Neural cell (in vitro differentiated cells): Measurements from ENCODE around the gene KRTAP5-8. TPM values are rescaled to one million over a fixed set of nuclear protein-coding genes. Genes with fewer than 3 reads are reported as not detected.

ENCODE experiments used
- H2AFZ ChIP-seq: fragments of 200-600, 300-800 bp; sonication (generic), shearing (Covaris generic); 2 replicates; pipeline ENCODE4 v1.6.0; 2014; ENCODE audit warnings: low read depth, mild to moderate bottlenecking, antibody characterized with exemption, low read length, moderate library complexity
- H3F3A ChIP-seq: fragments of 200-600 bp; shearing (Covaris generic); 2 replicates; pipeline ENCODE4 v1.6.1; 2016; ENCODE audit warnings: mild to moderate bottlenecking, moderate library complexity, mixed read lengths, antibody characterized with exemption, low read length; ENCODE audit not compliant: insufficient read depth, poor library complexity, severe bottlenecking
- H3K27ac ChIP-seq: fragments of 200-600, 300-800 bp; sonication (generic), shearing (Covaris generic); 2 replicates; pipeline ENCODE4 v1.5.1; 2014; ENCODE audit warnings: mild to moderate bottlenecking, low read length, moderate library complexity
- H3K27me3 ChIP-seq: fragments of 300-800, 200-600 bp; sonication (generic), shearing (Covaris generic); 2 replicates; pipeline ENCODE4 v1.6.0; 2014; ENCODE audit warnings: mild to moderate bottlenecking, low read depth, low read length, moderate library complexity; ENCODE audit not compliant: insufficient read depth
- H3K36me3 ChIP-seq: fragments of 300-800, 200-600 bp; sonication (generic), shearing (Covaris generic); 2 replicates; pipeline ENCODE4 v1.5.1; 2014; ENCODE audit warnings: mild to moderate bottlenecking, antibody characterized with exemption, low read length, moderate library complexity; ENCODE audit not compliant: insufficient read depth
- H3K4me2 ChIP-seq: fragments of 300-800, 200-600 bp; sonication (generic), shearing (Covaris generic); 2 replicates; pipeline ENCODE4 v1.6.0; 2014; ENCODE audit warnings: mild to moderate bottlenecking, low read length
- H3K4me3 ChIP-seq: fragments of 300-800, 200-600 bp; sonication (generic), shearing (Covaris generic); 2 replicates; pipeline ENCODE4 v1.5.1; 2014; ENCODE audit warnings: mild to moderate bottlenecking, low read length, moderate library complexity
- H3K79me2 ChIP-seq: fragments of 200-600 bp; shearing (Covaris generic); replicated peaks from 2 replicates; pipeline ENCODE4 v1.6.0; 2014; ENCODE audit warnings: mild to moderate bottlenecking, low read length, moderate library complexity; ENCODE audit not compliant: insufficient read depth
- H3K9ac ChIP-seq: fragments of 300-800, 200-600 bp; sonication (generic), shearing (Covaris generic); 2 replicates; pipeline ENCODE4 v1.6.1; 2016; ENCODE audit warnings: mild to moderate bottlenecking, low read length, mixed read lengths
- H3K9me2 ChIP-seq: fragments of 200-600 bp; shearing (Covaris generic); 2 replicates; pipeline ENCODE4 v1.6.1; 2016; ENCODE audit warnings: mild to moderate bottlenecking, low read length, mixed read lengths; ENCODE audit not compliant: insufficient read depth
- H3K9me3 ChIP-seq: fragments of 200-600, 300-800 bp; sonication (generic), shearing (Covaris generic); 2 replicates; pipeline ENCODE4 v1.6.1; 2016; ENCODE audit warnings: mild to moderate bottlenecking, mixed run types, low read length, moderate library complexity, mixed read lengths
- H4K20me1 ChIP-seq: fragments of 200-600 bp; shearing (Covaris generic); 2 replicates; pipeline ENCODE4 v1.6.1; 2016; ENCODE audit warnings: mild to moderate bottlenecking, mixed run types; ENCODE audit not compliant: insufficient read depth
- EP300 ChIP-seq: fragments of 450-650 bp; conservative IDR thresholded peaks from 2 replicates; pipeline ENCODE4 v1.6.1; 2014; ENCODE audit warnings: antibody characterized with exemption, mild to moderate bottlenecking, moderate library complexity; ENCODE audit not compliant: poor library complexity, severe bottlenecking
- EZH2 ChIP-seq: fragments of 200-600, 300-800 bp; shearing (Covaris generic), sonication (generic); IDR thresholded peaks from 2 replicates; pipeline ENCODE4 v1.6.1; 2014; ENCODE audit warnings: antibody characterized with exemption, low read length, borderline replicate concordance, mild to moderate bottlenecking; ENCODE audit not compliant: insufficient read depth, poor library complexity, severe bottlenecking
- MXI1 ChIP-seq: fragments of 450-650 bp; conservative IDR thresholded peaks from 2 replicates; pipeline ENCODE4 v1.6.1; 2014; ENCODE audit warnings: antibody characterized with exemption, mild to moderate bottlenecking; ENCODE audit not compliant: poor library complexity, severe bottlenecking
- POLR2AphosphoS5 ChIP-seq: IDR thresholded peaks from 2 replicates; pipeline ENCODE4 v1.6.1; 2012
- RAD21 ChIP-seq: fragments of 450-650 bp; conservative IDR thresholded peaks from 2 replicates; pipeline ENCODE4 v1.6.1; 2014; ENCODE audit warnings: antibody characterized with exemption, mild to moderate bottlenecking, moderate library complexity
- REST ChIP-seq: IDR thresholded peaks from 2 replicates; pipeline ENCODE4 v1.6.1; 2012; ENCODE audit warnings: borderline replicate concordance
- SMC3 ChIP-seq: fragments of 450-650 bp; conservative IDR thresholded peaks from 2 replicates; pipeline ENCODE4 v1.6.1; 2014; ENCODE audit warnings: antibody characterized with exemption, mild to moderate bottlenecking, moderate library complexity; ENCODE audit not compliant: poor library complexity
- TAF1 ChIP-seq: IDR thresholded peaks from 2 replicates; pipeline ENCODE4 v1.6.1; 2012; ENCODE audit warnings: low read depth
- polyA plus RNA-seq: library from polyadenylated mRNA; depleted of rRNA; stranded (reverse); fragments of >200 nt; gene quantifications from 2 replicates; pipeline ENCODE4 v1.2.3, GENCODE V29; 2014
- TF ChIP-seq, protein P1 (sequence below): fragments of 450-650 bp; IDR thresholded peaks from 2 replicates; pipeline ENCODE4 v1.5.1; 2014; ENCODE audit warnings: antibody characterized with exemption, mild to moderate bottlenecking, moderate library complexity; ENCODE audit not compliant: poor library complexity, severe bottlenecking

Gene KRTAP5-8
- polyA plus RNA-seq, 1 donor from 2014 or later = not detected

GRCh38 chr11:71557257-71557656 is 19.4 kb downstream of the KRTAP5-8 start:
- Histone ChIP-seq H3K27ac (no peak overlapping the region), H3K27me3 (no peaks in the 10 kb centered on the region), H4K20me1 (no peaks in the 10 kb centered on the region), H2AFZ (no peak overlapping the region), H3K79me2 (no peaks in the 10 kb centered on the region), H3K4me3 (no peak overlapping the region), H3K36me3 (no peaks in the 10 kb centered on the region), H3K9me2 (no peaks in the 10 kb centered on the region), H3K9ac (no peak overlapping the region), H3K4me2 (no peak overlapping the region), H3F3A (no peaks in the 10 kb centered on the region), H3K9me3 (no peaks in the 10 kb centered on the region)
- no peak for TF ChIP-seq REST
- TF ChIP-seq RAD21 = no peak
- no peak for TF ChIP-seq EP300
- no peak for TF ChIP-seq SMC3
- TF ChIP-seq EZH2 = no peak
- TF ChIP-seq MXI1 = no peak

GRCh38 chr11:71558996-71559395 is 21.2 kb downstream of the KRTAP5-8 start:
- no peak overlapping the region for H3K27ac ChIP-seq
- TF ChIP-seq REST = no peak
- no peak for TF ChIP-seq POLR2AphosphoS5
- TF ChIP-seq MXI1 = no peak
- no peak for TF ChIP-seq TAF1
- no peak for TF ChIP-seq EZH2
- TF ChIP-seq, protein P1, sequence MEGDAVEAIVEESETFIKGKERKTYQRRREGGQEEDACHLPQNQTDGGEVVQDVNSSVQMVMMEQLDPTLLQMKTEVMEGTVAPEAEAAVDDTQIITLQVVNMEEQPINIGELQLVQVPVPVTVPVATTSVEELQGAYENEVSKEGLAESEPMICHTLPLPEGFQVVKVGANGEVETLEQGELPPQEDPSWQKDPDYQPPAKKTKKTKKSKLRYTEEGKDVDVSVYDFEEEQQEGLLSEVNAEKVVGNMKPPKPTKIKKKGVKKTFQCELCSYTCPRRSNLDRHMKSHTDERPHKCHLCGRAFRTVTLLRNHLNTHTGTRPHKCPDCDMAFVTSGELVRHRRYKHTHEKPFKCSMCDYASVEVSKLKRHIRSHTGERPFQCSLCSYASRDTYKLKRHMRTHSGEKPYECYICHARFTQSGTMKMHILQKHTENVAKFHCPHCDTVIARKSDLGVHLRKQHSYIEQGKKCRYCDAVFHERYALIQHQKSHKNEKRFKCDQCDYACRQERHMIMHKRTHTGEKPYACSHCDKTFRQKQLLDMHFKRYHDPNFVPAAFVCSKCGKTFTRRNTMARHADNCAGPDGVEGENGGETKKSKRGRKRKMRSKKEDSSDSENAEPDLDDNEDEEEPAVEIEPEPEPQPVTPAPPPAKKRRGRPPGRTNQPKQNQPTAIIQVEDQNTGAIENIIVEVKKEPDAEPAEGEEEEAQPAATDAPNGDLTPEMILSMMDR = no peak

More at GRCh38 chr11:71558996-71559395, 21.2 kb downstream of the KRTAP5-8 start:
- no peak overlapping the region for H3K4me3 ChIP-seq
- no peak overlapping the region for H3K4me2 ChIP-seq
- no peaks in the 10 kb centered on the region for H3K79me2 ChIP-seq
- no peaks in the 10 kb centered on the region for H3K36me3 ChIP-seq
- H3K9me3 ChIP-seq = no peaks in the 10 kb centered on the region
- no peaks in the 10 kb centered on the region for H3K27me3 ChIP-seq
- no peaks in the 10 kb centered on the region for H4K20me1 ChIP-seq
- no peak overlapping the region for H3K9ac ChIP-seq
- no peaks in the 10 kb centered on the region for H3F3A ChIP-seq
- no peak overlapping the region for H2AFZ ChIP-seq
- no peaks in the 10 kb centered on the region for H3K9me2 ChIP-seq
